GM10248 (cell line): ENCODE measurements around the gene MDN1.

ENCODE experiments used
- CTCF ChIA-PET: fragments of 300-600 bp; sonication (Branson Sonifier 250); formaldehyde crosslinking; extraction: SDS; loops from one replicate; lab custom pipeline; 2021; ENCODE audit warnings: antibody characterized with exemption; lab: Yijun Ruan, JAX
- POLR2A ChIA-PET: fragments of 350-650 bp; sonication (Branson Sonifier 250); formaldehyde crosslinking; extraction: SDS; loops from one replicate; lab custom pipeline; 2020; ENCODE audit warnings: antibody characterized with exemption; lab: Yijun Ruan, JAX
- DNase-seq: peaks from one replicate; pipeline ENCODE4 v3.0.0; 2012; ENCODE audit errors: extremely low spot score
- TF ChIP-seq, protein P1 (sequence below): IDR thresholded peaks from 2 replicates; pipeline ENCODE4 v1.5.1; 2012; ENCODE audit warnings: mild to moderate bottlenecking, low read depth; ENCODE audit errors: extremely low read depth, missing control alignments, control extremely low read depth

The MDN1 gene

DNA sequence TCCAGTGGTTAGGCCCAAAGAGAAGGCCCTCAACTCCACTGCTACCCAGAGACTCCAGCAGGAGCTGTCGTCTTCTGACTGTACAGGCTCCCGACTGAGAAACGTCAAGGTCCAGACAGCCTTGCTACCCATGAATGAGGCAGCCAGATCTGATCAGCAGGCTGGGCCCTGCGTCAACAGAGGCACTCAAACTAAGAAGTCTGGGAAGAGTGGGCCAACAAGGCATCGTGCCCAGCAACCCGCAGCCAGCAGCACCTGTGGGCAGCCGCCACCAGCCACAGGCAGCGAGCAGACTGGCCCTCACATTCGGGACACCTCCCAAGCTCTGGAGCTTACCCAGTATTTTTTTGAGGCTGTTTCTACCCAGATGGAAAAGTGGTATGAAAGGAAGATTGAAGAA lies 189.1 kb downstream of the MDN1 start:
- CTCF ChIA-PET = interaction anchor here (1.2 to 1.7 kb wide), 2 partner anchors 21 to 648 kb away, joined by 4 to 8 read pairs; no protein-coding TSS in a partner anchor
- POLR2A ChIA-PET = no interaction called here
- DNase-seq = no peak

DNA sequence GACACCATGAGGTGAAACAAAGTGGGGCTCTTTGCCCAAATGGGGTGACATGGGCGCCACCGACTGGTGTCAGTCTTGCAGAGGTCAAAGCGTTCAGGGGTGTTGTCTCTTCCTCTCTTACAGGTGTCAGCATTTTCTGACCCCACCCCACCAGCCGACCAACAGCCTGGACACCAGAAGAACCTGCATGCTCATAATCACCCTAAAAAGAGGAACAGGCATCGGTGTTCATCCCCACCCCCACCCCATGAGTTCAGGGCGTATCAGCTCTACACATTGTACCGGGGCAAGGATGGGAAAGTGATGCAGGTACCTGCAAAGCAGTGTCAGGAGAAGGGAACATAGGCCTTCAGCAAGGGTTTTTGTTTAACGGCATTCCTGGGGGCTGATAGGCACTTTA lies 195.8 kb downstream of the MDN1 start:
- DNase-seq = no peak
- TF ChIP-seq, protein P1, sequence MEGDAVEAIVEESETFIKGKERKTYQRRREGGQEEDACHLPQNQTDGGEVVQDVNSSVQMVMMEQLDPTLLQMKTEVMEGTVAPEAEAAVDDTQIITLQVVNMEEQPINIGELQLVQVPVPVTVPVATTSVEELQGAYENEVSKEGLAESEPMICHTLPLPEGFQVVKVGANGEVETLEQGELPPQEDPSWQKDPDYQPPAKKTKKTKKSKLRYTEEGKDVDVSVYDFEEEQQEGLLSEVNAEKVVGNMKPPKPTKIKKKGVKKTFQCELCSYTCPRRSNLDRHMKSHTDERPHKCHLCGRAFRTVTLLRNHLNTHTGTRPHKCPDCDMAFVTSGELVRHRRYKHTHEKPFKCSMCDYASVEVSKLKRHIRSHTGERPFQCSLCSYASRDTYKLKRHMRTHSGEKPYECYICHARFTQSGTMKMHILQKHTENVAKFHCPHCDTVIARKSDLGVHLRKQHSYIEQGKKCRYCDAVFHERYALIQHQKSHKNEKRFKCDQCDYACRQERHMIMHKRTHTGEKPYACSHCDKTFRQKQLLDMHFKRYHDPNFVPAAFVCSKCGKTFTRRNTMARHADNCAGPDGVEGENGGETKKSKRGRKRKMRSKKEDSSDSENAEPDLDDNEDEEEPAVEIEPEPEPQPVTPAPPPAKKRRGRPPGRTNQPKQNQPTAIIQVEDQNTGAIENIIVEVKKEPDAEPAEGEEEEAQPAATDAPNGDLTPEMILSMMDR = no peak
- ChIA-PET POLR2A (no interaction called here), CTCF (no interaction called here)

More for the DNA sequence above, 189.1 kb downstream of the MDN1 start:
- TF ChIP-seq, protein P1 = no peak

DNA sequence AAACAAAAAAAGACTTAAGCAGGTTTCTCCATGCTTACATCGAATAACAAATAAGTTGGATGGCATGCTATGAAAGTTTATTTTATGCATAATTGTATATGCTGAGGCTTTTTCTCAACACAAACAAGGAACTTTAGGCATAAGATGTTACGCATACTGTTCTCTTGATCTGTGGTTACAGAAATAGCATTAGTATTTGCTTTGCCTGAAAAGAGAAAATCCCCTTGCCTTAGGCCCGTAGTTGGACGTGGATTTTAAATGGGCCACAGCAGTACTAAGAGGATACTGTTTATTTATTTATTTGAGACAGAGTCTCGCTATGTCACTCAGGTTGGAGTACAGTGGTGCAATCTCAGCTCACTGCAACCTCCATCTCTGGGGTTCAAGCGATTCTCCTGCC lies 200.0 kb downstream of the MDN1 start:
- TF ChIP-seq, protein P1 = no peak
- CTCF ChIA-PET = interaction anchor here (1.4 kb wide), 1 partner anchor 29 kb away, joined by 3 read pairs; no protein-coding TSS in a partner anchor
- no peak for DNase-seq
- POLR2A ChIA-PET = no interaction called here

DNA sequence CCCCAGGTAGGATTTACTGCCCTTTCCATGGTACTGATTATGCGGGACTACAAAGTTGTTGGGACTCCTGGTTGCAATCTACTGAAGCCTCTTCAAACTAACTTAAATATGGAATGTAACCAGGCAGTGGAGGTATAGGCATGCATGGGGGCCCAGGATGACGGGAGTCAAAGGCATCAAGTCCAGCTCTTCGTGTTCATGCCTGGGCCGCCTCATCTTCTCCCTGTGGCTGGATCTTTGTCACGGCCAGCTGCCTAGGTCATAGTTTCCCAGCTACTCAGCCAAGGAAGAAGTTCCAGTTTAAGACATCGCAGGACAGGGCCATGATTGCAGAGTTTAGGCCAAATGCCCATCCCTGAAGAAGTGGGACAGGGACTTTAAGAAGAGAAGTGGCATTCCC lies 201.6 kb downstream of the MDN1 start:
- CTCF ChIA-PET = interaction anchor here (1.2 kb wide), 3 partner anchors 10 to 245 kb away, joined by 3 read pairs; no protein-coding TSS in a partner anchor
- no peak for DNase-seq

DNA sequence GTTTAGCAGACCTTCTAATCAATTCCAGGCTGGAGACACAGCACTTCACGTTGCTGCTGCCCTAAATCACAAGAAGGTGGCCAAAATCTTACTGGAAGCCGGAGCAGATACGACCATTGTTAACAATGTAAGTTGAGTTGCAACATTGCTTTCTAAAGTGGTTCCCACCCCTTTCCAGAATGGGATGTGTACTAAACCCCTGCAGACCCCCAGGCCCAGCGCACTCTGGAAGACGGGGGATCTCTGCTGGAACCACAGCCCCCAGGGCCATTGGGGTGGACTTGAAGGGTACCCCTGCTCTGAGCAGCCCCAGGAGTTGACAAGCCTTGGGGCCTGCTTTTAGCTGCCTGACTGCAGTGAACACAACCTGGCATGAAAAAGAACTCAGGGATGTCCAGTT lies 203.1 kb downstream of the MDN1 start:
- DNase-seq = no peak
- CTCF ChIA-PET = interaction anchor here (1.5 to 2.5 kb wide), 2 partner anchors 185 to 245 kb away, joined by 3 to 10 read pairs; no protein-coding TSS in a partner anchor
- POLR2A ChIA-PET = no interaction called here
- TF ChIP-seq, protein P1 = no peak

More for the DNA sequence above, 201.6 kb downstream of the MDN1 start:
- TF ChIP-seq, protein P1 = no peak
- POLR2A ChIA-PET = no interaction called here

DNA sequence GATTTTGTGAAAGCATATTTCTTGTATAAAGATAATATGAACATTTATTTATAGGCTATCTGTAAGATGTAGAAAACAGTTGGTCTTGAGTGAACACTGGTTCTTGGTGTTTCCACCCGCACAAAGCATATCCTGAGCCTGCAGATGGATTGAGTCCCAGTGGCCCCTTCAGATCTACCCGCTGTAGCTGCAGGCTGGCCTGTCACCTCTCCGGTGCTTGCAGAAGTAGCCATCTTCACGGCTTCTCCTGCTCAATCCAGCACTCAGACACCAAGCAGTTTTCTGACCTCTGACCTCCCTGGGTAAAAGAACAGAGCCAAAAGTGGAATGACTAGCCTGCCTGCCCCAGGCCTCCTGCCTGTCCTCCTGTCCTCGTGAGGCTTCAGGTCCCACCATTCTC lies 203.7 kb downstream of the MDN1 start:
- DNase-seq = no peak

More for the DNA sequence above, 203.7 kb downstream of the MDN1 start:
- TF ChIP-seq, protein P1 = no peak
- POLR2A ChIA-PET = no interaction called here
- CTCF ChIA-PET = interaction anchor here (1.5 to 2.5 kb wide), 2 partner anchors 184 to 245 kb away, joined by 3 to 10 read pairs; no protein-coding TSS in a partner anchor
